HCT116 (cell line): ENCODE results near the gene GNB1L. TPM values are rescaled to one million over a fixed set of nuclear protein-coding genes. Genes with fewer than 3 reads are reported as not detected.
A peak's percentile ranks its signal among the peaks of the same experiment; 100 is the strongest.

Source experiments
- ATAC-seq: fragments of 200-7000 bp; cut with Tn5 transposase; 2 replicates; pipeline ENCODE4 v1.9.1; 2020; ENCODE audit warnings: mild to moderate bottlenecking, moderate library complexity
- BruUV-seq: library from RNA; stranded (reverse); fragments of 400-500 nt; replicated peaks from 2 replicates; lab custom pipeline; 2021; lab: Mats Ljungman, UMichigan
- CTCF ChIA-PET: fragments of 300-600 bp; sonication (Branson Sonifier 250); formaldehyde crosslinking; loops from one replicate; lab custom pipeline; 2021; ENCODE audit warnings: antibody characterized with exemption; lab: Charles Lee
- POLR2A ChIA-PET: fragments of 300-600, 350-600 bp; sonication (Branson Sonifier 250); formaldehyde crosslinking; loops from one replicate; lab custom pipeline; 2021; ENCODE audit warnings: antibody characterized with exemption; lab: Charles Lee
- RAD21 ChIA-PET, 2 experiments: fragments of 300-600 bp; sonication (Branson Sonifier 250); formaldehyde crosslinking; loops; one replicate each; lab custom pipeline; 2023; ENCODE audit warnings: low total read pairs in 2 of 2; ENCODE audit not compliant: uncharacterized antibody in 2 of 2, unreplicated experiment in 2 of 2, low non-redundant PET in 1 of 2; lab: Charles Lee
- DNase-seq: peaks from one replicate; pipeline ENCODE4 v3.0.0-alpha.2; 2010; ENCODE audit warnings: low read depth, low spot score
- H2AFZ ChIP-seq: fragments of 200-600 bp; shearing (Covaris generic), sonication (generic); 2 replicates; pipeline ENCODE4 v1.6.1; 2017; ENCODE audit warnings: low read depth, mixed run types, mixed read lengths, antibody characterized with exemption, low read length; ENCODE audit not compliant: poor library complexity, severe bottlenecking
- H3K27ac ChIP-seq: 2 replicates; pipeline ENCODE4 v1.5.1; 2012; ENCODE audit warnings: low read depth, low read length
- H3K27me3 ChIP-seq: fragments of 200-600 bp; sonication (generic); 2 replicates; pipeline ENCODE4 v1.6.1; 2016; ENCODE audit warnings: mixed run types, low read length, mixed read lengths; ENCODE audit not compliant: insufficient read depth
- H3K36me3 ChIP-seq, 2 experiments: fragments of 200-500 bp in 1 of 2; fragments of 200-600 bp in 1 of 2; sonication (Bioruptor generic) in 1 of 2; sonication (generic) in 1 of 2; 2 replicates each; pipeline versions ENCODE4 v1.5.1 to v1.6.1; 2014 to 2016; ENCODE audit warnings: low read length in 2 of 2, inconsistent platforms in 1 of 2, mixed read lengths in 1 of 2, mixed run types in 1 of 2; ENCODE audit not compliant: insufficient read depth in 2 of 2, control insufficient read depth in 1 of 2
- H3K4me1 ChIP-seq, 2 experiments: fragments of 200-600 bp in 1 of 2; sonication (generic) in 1 of 2; 2 replicates each; pipeline versions ENCODE4 v1.5.1 to v1.6.1; 2012 to 2017; ENCODE audit warnings: low read length in 2 of 2, inconsistent platforms in 1 of 2, mild to moderate bottlenecking in 1 of 2, mixed read lengths in 1 of 2, mixed run types in 1 of 2, moderate library complexity in 1 of 2; ENCODE audit not compliant: insufficient read depth in 2 of 2, control insufficient read depth in 1 of 2
- H3K4me2 ChIP-seq: fragments of 200-600 bp; sonication (generic); 2 replicates; pipeline ENCODE4 v1.6.1; 2017; ENCODE audit warnings: mixed run types, low read length, mixed read lengths
- H3K4me3 ChIP-seq, 2 experiments: fragments of 200-600 bp in 1 of 2; sonication (generic) in 1 of 2; replicated peaks in 1 of 2; 2 replicates each; pipeline ENCODE4 v1.5.1; 2011 to 2016; ENCODE audit warnings: low read length in 2 of 2, control low read depth in 1 of 2, low read depth in 1 of 2, mild to moderate bottlenecking in 1 of 2, mixed read lengths in 1 of 2, mixed run types in 1 of 2
- H3K79me2 ChIP-seq: fragments of 200-600 bp; sonication (generic); 2 replicates; pipeline ENCODE4 v1.6.1; 2017; ENCODE audit warnings: mild to moderate bottlenecking, mixed run types, low read length, moderate library complexity, mixed read lengths; ENCODE audit not compliant: insufficient read depth
- H3K9ac ChIP-seq: fragments of 200-600 bp; sonication (generic); 2 replicates; pipeline ENCODE4 v1.6.1; 2016; ENCODE audit warnings: low read length, mixed read lengths
- H3K9me2 ChIP-seq: fragments of 200-600 bp; sonication (generic), shearing (Covaris generic); 2 replicates; pipeline ENCODE4 v1.6.1; 2017; ENCODE audit warnings: mixed run types, mild to moderate bottlenecking, moderate library complexity; ENCODE audit not compliant: insufficient read depth
- H3K9me3 ChIP-seq, 2 experiments: fragments of 200-500 bp in 1 of 2; fragments of 200-600 bp in 1 of 2; sonication (Bioruptor generic) in 1 of 2; sonication (generic) in 1 of 2; 2 replicates each; pipeline ENCODE4 v1.6.1; 2014 to 2017; ENCODE audit warnings: low read length in 2 of 2, mixed read lengths in 2 of 2, inconsistent platforms in 1 of 2, low read depth in 1 of 2, mild to moderate bottlenecking in 1 of 2, mixed run types in 1 of 2, moderate library complexity in 1 of 2; ENCODE audit not compliant: control insufficient read depth in 1 of 2, insufficient read depth in 1 of 2
- H4K20me1 ChIP-seq: fragments of 200-600 bp; sonication (generic), shearing (Covaris generic); 2 replicates; pipeline ENCODE4 v1.6.1; 2017; ENCODE audit warnings: mixed run types, mild to moderate bottlenecking, moderate library complexity; ENCODE audit not compliant: insufficient read depth
- CBX3 ChIP-seq: IDR thresholded peaks from 2 replicates; pipeline ENCODE4 v1.6.1; 2012; ENCODE audit warnings: low read depth
- CEBPB ChIP-seq: IDR thresholded peaks from 2 replicates; pipeline ENCODE4 v1.6.1; 2012; ENCODE audit warnings: low read depth
- EGR1 ChIP-seq: IDR thresholded peaks from 2 replicates; pipeline ENCODE4 v1.6.1; 2012; ENCODE audit warnings: low read depth
- ELF1 ChIP-seq: IDR thresholded peaks from 2 replicates; pipeline ENCODE4 v1.6.1; 2012; ENCODE audit warnings: low read depth, borderline replicate concordance
- EZH2phosphoT487 ChIP-seq: fragments of 200-600 bp; IDR thresholded peaks from 2 replicates; pipeline ENCODE4 v1.6.1; 2018; ENCODE audit warnings: antibody characterized with exemption, borderline replicate concordance
- FOSL1 ChIP-seq: IDR thresholded peaks from 2 replicates; pipeline ENCODE4 v1.6.1; 2012; ENCODE audit warnings: low read depth
- JUND ChIP-seq: IDR thresholded peaks from 2 replicates; pipeline ENCODE4 v1.6.1; 2012
- POLR2A ChIP-seq: IDR thresholded peaks from 2 replicates; pipeline ENCODE4 v1.7.0; 2011; ENCODE audit warnings: borderline replicate concordance; ENCODE audit not compliant: insufficient read depth, insufficient read length; ENCODE audit errors: extremely low read depth
- POLR2AphosphoS5 ChIP-seq: IDR thresholded peaks from 2 replicates; pipeline ENCODE4 v1.6.1; 2011; ENCODE audit warnings: mild to moderate bottlenecking, low read depth, low read length, moderate library complexity
- SIN3A ChIP-seq: IDR thresholded peaks from 2 replicates; pipeline ENCODE4 v1.6.1; 2012; ENCODE audit warnings: low read depth
- SRF ChIP-seq: IDR thresholded peaks from 2 replicates; pipeline ENCODE4 v1.6.1; 2012; ENCODE audit warnings: low read depth
- TCF7L2 ChIP-seq: IDR thresholded peaks from 2 replicates; pipeline ENCODE4 v1.7.0; 2011; ENCODE audit warnings: borderline replicate concordance, inconsistent platforms; ENCODE audit not compliant: insufficient read depth, insufficient read length; ENCODE audit errors: extremely low read depth
- YY1 ChIP-seq: IDR thresholded peaks from 2 replicates; pipeline ENCODE4 v1.6.1; 2011; ENCODE audit warnings: low read length, low read depth, moderate library complexity, mild to moderate bottlenecking; ENCODE audit not compliant: insufficient replicate concordance; ENCODE audit errors: extremely low read depth
- ZFX ChIP-seq: fragments of 450-650 bp; IDR thresholded peaks from 2 replicates; pipeline ENCODE4 v1.6.1; 2017
- intact Hi-C: fragments of 100-400 bp; cut with micrococcal nuclease; formaldehyde crosslinking; loops from 2 replicates; pipeline ENCODE4 v1.10.0; 2022
- total RNA-seq: library from RNA; stranded (reverse); gene quantifications from one replicate; pipeline ENCODE4 v1.2.1, GENCODE V29; 2021; ENCODE audit not compliant: unreplicated experiment
- TF ChIP-seq, protein P1 (sequence below): IDR thresholded peaks from 2 replicates; pipeline ENCODE4 v1.6.1; 2012
- TF ChIP-seq, protein P2 (sequence below): IDR thresholded peaks from 2 replicates; pipeline ENCODE4 v1.6.1; 2012; ENCODE audit warnings: low read depth
- TF ChIP-seq, protein P3 (sequence below), 3 experiments: fragments of 200-600 bp in 1 of 3; sonication (generic) in 1 of 3; IDR thresholded peaks in 2 of 3; conservative IDR thresholded peaks in 1 of 3; 2 replicates each; pipeline ENCODE4 v1.5.1; 2012 to 2017; ENCODE audit warnings: low read depth in 2 of 3, low read length in 2 of 3, antibody characterized with exemption in 1 of 3, borderline replicate concordance in 1 of 3, control low read depth in 1 of 3, mild to moderate bottlenecking in 1 of 3, mixed read lengths in 1 of 3, mixed run types in 1 of 3, moderate library complexity in 1 of 3; ENCODE audit not compliant: insufficient read depth in 1 of 3

GNB1L gene
- total RNA-seq, 1 experiment from 2014 or later: 12.1 TPM

DNA sequence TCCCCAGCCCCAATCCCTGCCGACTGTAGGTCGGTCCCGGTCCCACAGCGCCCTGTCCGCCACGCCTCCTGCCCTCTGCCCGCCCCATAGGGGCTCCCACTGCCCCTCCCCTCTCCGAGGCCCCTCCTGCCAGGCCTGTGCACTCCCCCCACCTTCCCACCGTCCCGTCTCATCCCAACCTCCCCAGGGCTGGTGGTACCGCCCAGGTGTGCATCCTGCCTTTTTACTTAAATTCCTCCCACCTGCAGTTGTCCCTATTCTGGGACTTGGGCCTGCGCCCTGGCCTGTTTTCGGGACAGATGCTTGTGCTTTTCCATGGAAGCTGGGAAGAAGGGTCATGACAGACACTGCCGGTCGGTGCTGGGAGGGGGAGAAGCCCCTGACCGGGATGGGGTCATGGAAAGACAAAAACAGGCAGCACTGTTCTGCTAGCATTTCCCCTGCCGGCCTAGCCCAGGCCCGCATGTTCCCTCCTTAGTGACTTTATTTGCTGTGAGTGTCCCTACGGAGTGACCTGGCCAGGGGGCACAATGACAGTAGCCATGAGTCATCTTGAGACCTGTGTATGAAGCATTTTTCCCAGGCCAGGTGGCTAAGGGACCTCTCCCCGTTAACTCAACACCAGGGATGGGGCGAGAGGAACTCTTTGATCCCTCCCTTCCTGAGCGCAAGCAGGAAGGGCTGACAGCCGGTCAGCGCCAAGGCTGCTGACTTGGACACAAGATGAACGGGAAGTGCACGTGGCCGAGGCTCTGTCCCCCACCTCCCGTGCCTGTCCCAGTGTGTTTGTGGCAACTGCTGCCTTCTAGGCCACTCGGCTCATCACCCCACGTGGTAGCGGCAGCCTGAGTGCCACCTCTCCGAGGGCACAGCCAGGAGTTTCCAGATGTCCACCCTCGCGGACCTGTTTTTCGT, 87.0 kb downstream of the GNB1L start:
- no peaks in the 10 kb centered on the region for H3K9me3 ChIP-seq
- no peaks in the 10 kb centered on the region for H3K36me3 ChIP-seq
- ChIA-PET CTCF (no interaction called here), POLR2A (interaction anchor here (1.0 kb wide), 1 partner anchor 11 kb away, joined by 4 read pairs; no protein-coding TSS in a partner anchor), RAD21 (interaction anchor here in 1 of 2 experiments (0.7 kb wide), 1 partner anchor 143 kb away, joined by 4 read pairs; no protein-coding TSS in a partner anchor)
- H3K9me2 ChIP-seq: no peaks in the 10 kb centered on the region
- peak overlapping the region; percentile 35 for H2AFZ ChIP-seq
- peaks cover 33% of the 10 kb centered on the region for H3K79me2 ChIP-seq
- H3K27ac ChIP-seq: peak overlapping the region; percentile 94
- peak overlapping the region; percentile 88 for H3K9ac ChIP-seq
- peak; percentile 26 for DNase-seq
- TF ChIP-seq CBX3: no peak
- TF ChIP-seq, protein P1, sequence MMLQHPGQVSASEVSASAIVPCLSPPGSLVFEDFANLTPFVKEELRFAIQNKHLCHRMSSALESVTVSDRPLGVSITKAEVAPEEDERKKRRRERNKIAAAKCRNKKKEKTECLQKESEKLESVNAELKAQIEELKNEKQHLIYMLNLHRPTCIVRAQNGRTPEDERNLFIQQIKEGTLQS: no peak
- no peak for TF ChIP-seq JUND
- TF ChIP-seq ELF1: no peak
- no peak for TF ChIP-seq POLR2AphosphoS5
- TF ChIP-seq, protein P2, sequence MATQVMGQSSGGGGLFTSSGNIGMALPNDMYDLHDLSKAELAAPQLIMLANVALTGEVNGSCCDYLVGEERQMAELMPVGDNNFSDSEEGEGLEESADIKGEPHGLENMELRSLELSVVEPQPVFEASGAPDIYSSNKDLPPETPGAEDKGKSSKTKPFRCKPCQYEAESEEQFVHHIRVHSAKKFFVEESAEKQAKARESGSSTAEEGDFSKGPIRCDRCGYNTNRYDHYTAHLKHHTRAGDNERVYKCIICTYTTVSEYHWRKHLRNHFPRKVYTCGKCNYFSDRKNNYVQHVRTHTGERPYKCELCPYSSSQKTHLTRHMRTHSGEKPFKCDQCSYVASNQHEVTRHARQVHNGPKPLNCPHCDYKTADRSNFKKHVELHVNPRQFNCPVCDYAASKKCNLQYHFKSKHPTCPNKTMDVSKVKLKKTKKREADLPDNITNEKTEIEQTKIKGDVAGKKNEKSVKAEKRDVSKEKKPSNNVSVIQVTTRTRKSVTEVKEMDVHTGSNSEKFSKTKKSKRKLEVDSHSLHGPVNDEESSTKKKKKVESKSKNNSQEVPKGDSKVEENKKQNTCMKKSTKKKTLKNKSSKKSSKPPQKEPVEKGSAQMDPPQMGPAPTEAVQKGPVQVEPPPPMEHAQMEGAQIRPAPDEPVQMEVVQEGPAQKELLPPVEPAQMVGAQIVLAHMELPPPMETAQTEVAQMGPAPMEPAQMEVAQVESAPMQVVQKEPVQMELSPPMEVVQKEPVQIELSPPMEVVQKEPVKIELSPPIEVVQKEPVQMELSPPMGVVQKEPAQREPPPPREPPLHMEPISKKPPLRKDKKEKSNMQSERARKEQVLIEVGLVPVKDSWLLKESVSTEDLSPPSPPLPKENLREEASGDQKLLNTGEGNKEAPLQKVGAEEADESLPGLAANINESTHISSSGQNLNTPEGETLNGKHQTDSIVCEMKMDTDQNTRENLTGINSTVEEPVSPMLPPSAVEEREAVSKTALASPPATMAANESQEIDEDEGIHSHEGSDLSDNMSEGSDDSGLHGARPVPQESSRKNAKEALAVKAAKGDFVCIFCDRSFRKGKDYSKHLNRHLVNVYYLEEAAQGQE: no peak
- TF ChIP-seq EGR1: no peak
- TF ChIP-seq TCF7L2: no peak
- TF ChIP-seq POLR2A: no peak
- no peak for TF ChIP-seq CEBPB
- TF ChIP-seq, protein P3, sequence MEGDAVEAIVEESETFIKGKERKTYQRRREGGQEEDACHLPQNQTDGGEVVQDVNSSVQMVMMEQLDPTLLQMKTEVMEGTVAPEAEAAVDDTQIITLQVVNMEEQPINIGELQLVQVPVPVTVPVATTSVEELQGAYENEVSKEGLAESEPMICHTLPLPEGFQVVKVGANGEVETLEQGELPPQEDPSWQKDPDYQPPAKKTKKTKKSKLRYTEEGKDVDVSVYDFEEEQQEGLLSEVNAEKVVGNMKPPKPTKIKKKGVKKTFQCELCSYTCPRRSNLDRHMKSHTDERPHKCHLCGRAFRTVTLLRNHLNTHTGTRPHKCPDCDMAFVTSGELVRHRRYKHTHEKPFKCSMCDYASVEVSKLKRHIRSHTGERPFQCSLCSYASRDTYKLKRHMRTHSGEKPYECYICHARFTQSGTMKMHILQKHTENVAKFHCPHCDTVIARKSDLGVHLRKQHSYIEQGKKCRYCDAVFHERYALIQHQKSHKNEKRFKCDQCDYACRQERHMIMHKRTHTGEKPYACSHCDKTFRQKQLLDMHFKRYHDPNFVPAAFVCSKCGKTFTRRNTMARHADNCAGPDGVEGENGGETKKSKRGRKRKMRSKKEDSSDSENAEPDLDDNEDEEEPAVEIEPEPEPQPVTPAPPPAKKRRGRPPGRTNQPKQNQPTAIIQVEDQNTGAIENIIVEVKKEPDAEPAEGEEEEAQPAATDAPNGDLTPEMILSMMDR (IDR thresholded peaks at IDR 0.05 in 2 of 3, conservative IDR thresholded peaks at IDR 0.05 in 1 of 3; ENCODE audit: borderline replicate concordance in 1 of 3, insufficient read depth in 1 of 3, low read depth in 2 of 3, low read length in 2 of 3): no peak
- TF ChIP-seq ZFX: no peak
- no peak for TF ChIP-seq SIN3A
- no peak for TF ChIP-seq YY1
- TF ChIP-seq FOSL1: no peak
- TF ChIP-seq SRF: no peak
- TF ChIP-seq EZH2phosphoT487: no peak
- TSS peak; percentile 56 for BruUV-seq
- peak overlapping the region; percentile 72 to 87 for H3K4me3 ChIP-seq
- intact Hi-C loops: loop anchor here (5.0 kb wide), 1 partner anchor 90 kb away; no protein-coding TSS in a partner anchor
- H3K27me3 ChIP-seq: no peaks in the 10 kb centered on the region
- peak overlapping the region; percentile 97 for H3K4me2 ChIP-seq
- no peaks in the 10 kb centered on the region for H4K20me1 ChIP-seq
- H3K4me1 ChIP-seq: peaks cover 12 to 23% of the 10 kb centered on the region in 2 experiments
- peak; percentile 80 for ATAC-seq
